HG02870 (cell line): Measurements from ENCODE around the gene DNAJC24.
"Not testable (repeated sequence)": the region's sequence is repeated elsewhere in the genome, so short reads cannot be mapped to it uniquely, and the experiment has no call there.

ENCODE experiments used
- ATAC-seq: cut with Tn5 transposase; IDR thresholded peaks from one replicate; pipeline ENCODE4 v1.9.1; 2021; ENCODE audit warnings: mild to moderate bottlenecking, moderate library complexity; ENCODE audit not compliant: unreplicated experiment

DNAJC24 gene

GRCh38 chr11:31369348-31370329 lies at the start of gene DNAJC24, which contains the start of gene DCDC1:
DNAJC24 (plus strand) TSS chr11:31369860; CDS start chr11:31370749, 889 bp downstream.
DCDC1 (minus strand) TSS chr11:31369739; CDS start chr11:31328280, 41,459 bp downstream.
- ATAC-seq = peak; percentile 99

GRCh38 chr11:31321494-31321893 lies 48.2 kb upstream of the DNAJC24 start:
- not testable (repeated sequence) for ATAC-seq

DNA sequence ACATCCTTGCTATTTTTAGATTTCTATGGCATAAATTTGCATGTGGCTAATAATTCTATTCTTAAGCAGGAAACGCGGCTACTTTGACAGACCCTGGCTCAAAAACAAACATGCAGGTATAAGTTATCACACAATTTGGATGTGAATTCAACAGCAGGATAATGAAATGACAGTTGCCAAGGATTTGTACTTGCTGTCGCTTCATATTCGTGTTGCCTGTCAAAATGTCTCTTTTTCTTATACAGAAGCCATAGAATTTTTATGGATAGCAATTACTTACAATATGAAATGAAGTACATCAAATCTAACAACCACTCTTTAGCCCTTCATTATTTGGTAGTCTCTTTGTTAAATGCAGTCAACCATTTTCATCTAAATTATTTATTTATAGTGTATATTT lies 46.5 kb upstream of the DNAJC24 start:
- no peak for ATAC-seq

- no peak for ATAC-seq
Measured at GRCh38 chr11:31325160-31325559, 44.5 kb upstream of the DNAJC24 start.

GRCh38 chr11:31326470-31327148 lies 43.1 kb upstream of the DNAJC24 start:
- peak; percentile 76 for ATAC-seq

DNA sequence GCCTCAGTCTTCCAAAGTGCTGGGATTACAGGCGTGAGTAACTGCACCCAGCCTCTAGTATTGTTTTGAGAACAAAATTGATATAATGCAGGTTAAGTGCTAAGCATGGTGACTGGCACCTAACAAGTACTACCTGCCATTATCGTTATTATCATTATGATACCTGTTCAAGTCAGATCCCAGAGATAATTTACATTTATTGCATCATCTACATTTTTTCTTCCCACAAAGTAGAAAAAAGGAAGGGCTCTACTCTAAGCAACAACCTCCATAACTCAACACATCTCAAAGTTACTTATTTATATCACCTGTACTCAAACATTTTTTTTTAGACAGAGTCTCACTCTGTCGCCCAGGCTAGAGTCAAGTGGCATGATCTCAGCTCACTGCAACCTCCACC lies 42.2 kb upstream of the DNAJC24 start:
- ATAC-seq = no peak

- ATAC-seq = no peak
Measured at GRCh38 chr11:31328697-31329096, 41.0 kb upstream of the DNAJC24 start.

DNA sequence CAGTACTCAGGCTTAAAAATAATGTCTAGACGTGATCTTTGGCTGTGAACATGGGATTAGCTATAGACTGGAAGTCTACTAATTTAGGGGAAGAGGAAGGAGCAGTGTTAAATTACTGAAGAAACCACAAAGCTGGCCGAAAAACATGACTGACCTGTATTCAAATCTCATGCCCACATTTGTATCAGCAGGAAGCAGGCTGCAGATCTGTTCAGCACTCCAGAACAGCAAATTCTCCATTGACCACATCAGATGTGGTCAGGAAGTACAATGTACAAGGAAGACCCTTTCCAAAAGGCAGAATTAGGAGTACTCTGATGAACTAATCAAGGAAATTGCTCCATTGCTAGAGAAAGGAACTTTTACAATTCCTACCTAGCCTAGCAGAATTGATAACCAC lies 31.9 kb upstream of the DNAJC24 start:
- no peak for ATAC-seq

DNA sequence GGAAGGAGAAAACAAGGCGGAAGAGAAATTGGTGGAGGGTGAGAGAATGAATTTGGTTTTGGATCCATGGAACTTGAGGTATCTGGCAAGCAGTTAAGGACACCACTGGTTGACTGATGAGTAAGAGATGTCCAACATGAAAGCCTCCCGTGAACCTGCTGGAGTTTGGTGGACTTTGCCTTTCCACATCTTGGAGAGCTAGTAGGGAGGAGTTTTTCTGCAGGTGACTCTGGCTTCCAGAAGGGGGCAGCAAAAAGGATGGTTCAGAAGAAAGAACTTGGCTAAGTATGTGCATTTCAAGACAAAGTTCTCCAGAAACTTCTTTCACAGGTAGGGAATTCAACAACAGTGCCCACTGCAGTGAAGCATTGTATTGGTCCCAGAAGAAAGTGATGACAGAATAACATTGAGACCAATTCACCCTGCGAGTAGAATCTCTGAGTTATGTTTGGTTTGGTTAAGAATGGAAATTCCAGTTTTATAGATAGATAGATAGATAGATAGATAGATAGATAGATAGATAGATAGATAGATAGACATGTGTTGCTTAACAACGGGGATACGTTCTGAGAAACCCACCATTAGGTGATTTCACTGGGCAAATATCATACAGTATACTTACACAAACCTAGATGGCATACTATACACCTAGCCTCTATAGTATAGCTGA lies 28.6 kb upstream of the DNAJC24 start:
- peak; percentile 51 for ATAC-seq

DNA sequence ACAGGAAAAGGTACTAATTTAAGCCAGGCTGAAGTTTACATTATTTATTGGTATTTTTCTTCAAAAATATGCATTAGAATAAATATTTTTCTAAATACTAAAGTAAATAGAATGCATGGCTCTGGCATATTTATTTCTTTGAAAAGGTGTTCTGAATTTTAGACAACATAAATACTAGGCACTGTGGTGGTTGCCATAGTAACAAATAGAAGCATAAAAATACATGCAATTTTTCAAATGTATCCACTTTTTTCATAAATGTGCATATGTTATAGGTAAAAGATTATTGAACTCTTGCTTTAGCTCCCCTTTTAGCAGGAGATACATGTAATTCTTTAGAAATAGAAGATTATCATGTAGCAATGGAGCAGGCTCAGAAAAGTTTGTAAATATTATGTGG lies 18.5 kb upstream of the DNAJC24 start:
- ATAC-seq = no peak

GRCh38 chr11:31355131-31355530 lies 14.5 kb upstream of the DNAJC24 start:
- no peak for ATAC-seq

DNA sequence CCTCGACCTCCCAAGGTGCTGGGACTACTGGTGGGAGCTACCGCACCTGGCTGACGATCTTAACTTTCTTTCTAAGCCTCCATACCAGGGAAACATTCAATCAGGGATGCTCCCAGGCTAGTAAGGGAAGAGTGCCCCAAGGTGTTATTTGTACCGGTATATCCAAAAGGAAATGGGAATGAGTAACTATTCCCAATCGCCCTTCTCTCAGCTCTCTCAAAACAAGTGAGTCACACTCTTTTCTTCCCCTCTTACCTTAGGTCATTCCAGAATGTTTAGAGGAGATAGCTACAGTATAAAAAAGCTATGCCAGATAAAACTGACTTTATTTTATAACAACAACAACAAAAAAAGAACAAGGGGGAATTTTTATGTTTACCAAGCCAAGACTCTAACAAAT lies 13.8 kb upstream of the DNAJC24 start:
- ATAC-seq = no peak

DNA sequence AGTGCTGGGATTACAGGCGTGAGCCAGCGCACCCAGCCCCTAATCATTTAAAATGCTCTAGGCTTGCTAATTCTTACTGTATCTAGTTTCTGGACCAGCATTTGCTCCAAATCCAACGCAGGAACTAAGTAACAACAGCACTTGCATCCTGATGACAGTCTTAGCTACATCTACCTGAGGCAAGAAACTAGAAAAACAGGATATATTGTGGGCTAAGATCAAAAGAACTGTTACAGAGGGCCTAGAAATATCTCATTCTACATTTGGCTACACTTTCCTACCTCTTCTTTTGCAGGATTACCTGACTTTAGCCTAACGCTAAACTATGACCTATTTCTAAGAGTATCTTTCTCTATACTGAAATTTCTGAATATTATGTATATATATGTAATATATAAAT lies 7.9 kb upstream of the DNAJC24 start:
- no peak for ATAC-seq

DNA sequence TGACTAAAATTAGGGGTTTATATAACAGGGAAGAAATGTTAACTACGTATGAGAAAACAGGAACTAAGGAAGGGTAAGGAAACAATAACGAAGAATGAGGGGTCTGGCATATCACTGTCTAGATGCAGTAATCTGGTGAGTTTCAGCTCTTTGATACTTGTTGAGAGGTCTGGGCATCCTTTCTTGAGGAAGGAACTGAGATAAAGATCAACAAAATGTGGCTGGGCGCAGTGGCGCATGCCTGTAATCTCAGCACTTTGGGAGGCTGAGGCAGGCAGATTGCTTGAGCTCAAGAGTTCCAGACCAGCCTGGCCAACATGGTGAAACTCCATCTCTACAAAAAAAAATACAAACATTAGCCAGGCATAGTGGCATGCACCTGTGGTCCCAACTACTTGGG lies 2.9 kb upstream of the DNAJC24 start:
- no peak for ATAC-seq

GRCh38 chr11:31375879-31376278 lies 6.2 kb downstream of the DNAJC24 start:
- ATAC-seq = no peak

- no peak for ATAC-seq
Measured at GRCh38 chr11:31383116-31383515, 13.5 kb downstream of the DNAJC24 start.

GRCh38 chr11:31387379-31387778 lies 17.7 kb downstream of the DNAJC24 start:
- ATAC-seq = no peak

DNA sequence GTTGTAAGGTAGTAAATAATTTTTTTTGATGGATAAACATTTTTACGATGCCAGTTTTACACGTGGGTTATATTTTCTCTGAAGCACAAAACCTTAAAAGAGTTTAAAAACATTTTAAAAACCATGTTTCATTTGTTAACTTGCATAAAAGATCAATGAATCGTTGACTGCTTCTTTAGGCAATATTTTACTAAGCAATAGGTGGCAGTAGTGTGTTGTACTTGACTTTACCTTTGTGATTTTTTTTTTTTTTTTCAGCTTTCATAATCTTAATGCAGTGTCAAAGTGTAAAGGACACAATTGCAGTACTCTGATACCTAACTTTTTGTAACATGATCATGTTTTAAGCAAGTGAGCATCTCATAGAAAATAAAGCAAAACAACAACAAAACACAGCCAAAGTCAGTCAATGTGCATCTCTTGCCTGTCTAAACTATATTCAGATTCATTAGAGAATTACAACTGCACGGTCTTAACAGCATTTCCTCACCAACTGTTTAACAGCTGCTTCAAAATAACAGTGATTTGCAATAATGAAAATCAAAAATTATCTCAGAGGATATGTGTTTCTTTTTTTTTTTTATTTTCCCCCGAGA lies 27.7 kb downstream of the DNAJC24 start:
- ATAC-seq = no peak

DNA sequence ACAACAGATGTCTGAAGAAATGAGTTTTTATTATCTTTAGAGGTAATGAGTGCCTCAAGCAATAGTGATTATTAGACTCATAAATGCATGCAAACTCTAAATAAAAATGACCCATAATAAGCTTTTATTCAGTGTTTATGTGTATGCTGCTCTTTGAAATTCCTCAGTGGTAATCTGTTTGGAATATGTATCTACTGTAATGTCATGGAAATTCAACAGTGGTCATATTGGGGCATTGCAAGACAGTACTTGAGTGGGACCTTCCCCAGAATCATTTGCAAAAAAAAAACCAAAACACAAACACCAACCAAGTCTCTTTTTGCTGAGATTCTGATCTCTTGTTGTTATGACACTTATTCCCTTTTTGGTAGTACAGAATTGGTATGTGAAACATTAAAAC lies 35.0 kb downstream of the DNAJC24 start:
- no peak for ATAC-seq

- ATAC-seq = no peak
Measured at GRCh38 chr11:31408201-31408600, 38.5 kb downstream of the DNAJC24 start.

DNA sequence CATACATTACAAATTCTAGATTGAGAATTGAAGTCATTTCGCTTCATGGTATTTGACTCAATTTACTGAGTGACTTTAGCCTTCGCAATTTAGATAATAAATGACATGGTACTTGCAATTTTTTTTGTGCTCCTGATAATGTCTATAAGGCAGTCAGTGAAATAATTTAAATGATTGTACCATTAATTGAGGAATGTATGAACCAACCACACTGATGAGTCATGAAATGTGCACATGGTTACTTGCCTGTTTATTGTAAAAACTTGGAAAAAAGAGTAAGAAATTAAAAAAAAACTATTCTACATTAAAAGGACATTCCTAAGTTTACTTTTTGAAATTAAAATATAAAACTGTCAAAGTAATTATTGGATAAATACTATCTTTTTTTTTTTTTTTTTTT lies 43.3 kb downstream of the DNAJC24 start:
- ATAC-seq = no peak
